GM23248 (cell line): ENCODE data around the gene P2RX5.

ENCODE experiments used
- EZH2 ChIP-seq: fragments of 200-600 bp; sonication (generic); IDR thresholded peaks from 2 replicates; pipeline ENCODE4 v1.6.1; 2018; ENCODE audit warnings: antibody characterized with exemption, mild to moderate bottlenecking; ENCODE audit not compliant: insufficient read depth, poor library complexity, severe bottlenecking
- EZH2phosphoT487 ChIP-seq: fragments of 200-600 bp; sonication (generic); IDR thresholded peaks from 2 replicates; pipeline ENCODE4 v1.6.1; 2018; ENCODE audit warnings: antibody characterized with exemption, moderate library complexity, mild to moderate bottlenecking, low read depth; ENCODE audit not compliant: insufficient read depth

DNA sequence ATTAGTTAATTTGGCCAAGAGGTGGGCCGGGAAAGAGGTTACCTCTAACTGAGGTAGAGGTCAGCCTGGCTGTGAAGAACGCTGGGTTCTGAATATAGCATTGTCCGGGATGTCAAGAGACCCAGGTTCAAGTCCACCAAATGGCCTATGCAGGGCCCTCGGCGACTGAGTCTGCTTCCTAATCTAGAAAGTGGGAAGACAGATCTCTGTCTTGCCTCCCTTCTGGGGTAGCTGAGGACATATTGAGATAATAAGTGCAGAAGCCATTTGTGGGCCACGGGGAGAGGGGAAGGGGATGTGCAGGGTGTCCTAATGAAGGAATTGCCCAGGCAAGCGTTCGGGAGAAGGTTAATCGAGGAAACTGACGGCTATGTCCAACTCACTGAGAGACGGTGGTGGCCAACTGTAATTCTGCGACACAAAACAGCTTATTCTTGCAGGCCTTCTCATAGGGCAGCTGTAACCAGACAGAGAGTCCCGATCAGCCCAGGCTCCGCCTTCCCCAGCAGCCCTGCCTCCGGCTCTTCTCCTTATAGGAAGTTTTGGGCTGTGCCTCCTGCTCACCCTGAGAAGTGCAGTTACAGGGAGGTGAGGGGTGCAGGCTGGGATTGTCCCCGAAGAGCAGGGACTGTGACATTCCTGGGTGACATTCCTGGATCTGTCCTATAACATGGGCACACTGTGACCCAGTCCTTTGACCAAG, 43.6 kb upstream of the P2RX5 start:
- TF ChIP-seq EZH2phosphoT487 (no peak), EZH2 (no peak)
